Muscle of leg (tissue), 11 donors: ENCODE measurements around the gene UNC13A. TPM values are rescaled to one million over a fixed set of nuclear protein-coding genes. Genes with fewer than 3 reads are reported as not detected.

Experiments
- DNase-seq: peaks from one replicate; pipeline ENCODE4 v3.0.0; 2013
- H3K27ac ChIP-seq: one replicate; pipeline ENCODE4 v1.5.1; 2013; ENCODE audit warnings: mild to moderate bottlenecking, low read length, control low read depth
- H3K27me3 ChIP-seq: one replicate; pipeline ENCODE4 v1.6.1; 2013; ENCODE audit warnings: low read length; ENCODE audit not compliant: control insufficient read depth, insufficient read depth
- H3K36me3 ChIP-seq: one replicate; pipeline ENCODE4 v1.6.1; 2013; ENCODE audit warnings: low read length; ENCODE audit not compliant: control insufficient read depth, insufficient read depth
- H3K4me1 ChIP-seq: one replicate; pipeline ENCODE4 v1.6.1; 2013; ENCODE audit warnings: low read length; ENCODE audit not compliant: control insufficient read depth, insufficient read depth
- H3K4me3 ChIP-seq: one replicate; pipeline ENCODE4 v1.5.1; 2013; ENCODE audit warnings: low read length, control low read depth
- H3K9me3 ChIP-seq: replicated peaks from 2 replicates; pipeline ENCODE4 v1.6.1; 2013; ENCODE audit warnings: low read depth, low read length; ENCODE audit not compliant: control insufficient read depth
- WGBS: methylation state at CpG from one replicate; pipeline ENCODE4 v1.1.5; 2013; ENCODE audit warnings: missing lambda C conversion rate; ENCODE audit not compliant: insufficient coverage; 5-methylcytosine and 5-hydroxymethylcytosine counted together
- polyA plus RNA-seq, 8 donors: library from polyadenylated mRNA; unstranded; fragments of 120-200 nt; gene quantifications; one replicate each; pipeline versions ENCODE4 v1.2.1 to v1.2.3, GENCODE V29; 2013; ENCODE audit warnings: inconsistent platforms in 1 of 8, low replicate concordance in 1 of 8; ENCODE audit not compliant: insufficient read length in 8 of 8, insufficient read depth in 1 of 8
- total RNA-seq: library from RNA; stranded (reverse); fragments of 120-200 nt; gene quantifications from one replicate; pipeline ENCODE4 v1.2.4, GENCODE V29; 2013

Gene UNC13A
- total and polyA plus RNA-seq, 9 donors = 0.05 to 0.27 (median 0.09) TPM

- WGBS = 100% methylated on average over 1 of the region's 4 CpGs
- H3K36me3 ChIP-seq = no peaks in the 10 kb centered on the region
Observed at GRCh38 chr19:17684256-17684655, 3.9 kb downstream of the UNC13A start.

GRCh38 chr19:17683078-17683477, 5.1 kb downstream of the UNC13A start:
- Histone ChIP-seq H3K36me3 (no peaks in the 10 kb centered on the region), H3K4me1 (peaks cover 13% of the 10 kb centered on the region), H3K27ac (no peak overlapping the region), H3K27me3 (peaks cover 55% of the 10 kb centered on the region), H3K4me3 (no peak overlapping the region), H3K9me3 (no peaks in the 10 kb centered on the region)
- DNase-seq = no peak
- 71% methylated on average over 1 of the region's 4 CpGs for WGBS

More at GRCh38 chr19:17684256-17684655, 3.9 kb downstream of the UNC13A start:
- Histone ChIP-seq H3K9me3 (no peaks in the 10 kb centered on the region), H3K27ac (no peak overlapping the region), H3K4me3 (no peak overlapping the region), H3K4me1 (peaks cover 16% of the 10 kb centered on the region), H3K27me3 (peaks cover 60% of the 10 kb centered on the region)
- DNase-seq = no peak

- WGBS = 71% methylated on average over 5 of the region's 5 CpGs
- DNase-seq = no peak
- Histone ChIP-seq H3K9me3 (no peaks in the 10 kb centered on the region), H3K36me3 (no peaks in the 10 kb centered on the region), H3K4me1 (peaks cover 6% of the 10 kb centered on the region), H3K27me3 (peaks cover 47% of the 10 kb centered on the region), H3K27ac (no peak overlapping the region), H3K4me3 (no peak overlapping the region)
Observed at GRCh38 chr19:17682273-17682672, 5.9 kb downstream of the UNC13A start.

GRCh38 chr19:17681505-17682125, 6.5 kb downstream of the UNC13A start:
- no peaks in the 10 kb centered on the region for H3K9me3 ChIP-seq
- no peaks in the 10 kb centered on the region for H3K36me3 ChIP-seq
- H3K4me1 ChIP-seq = peaks cover 4% of the 10 kb centered on the region
- H3K27me3 ChIP-seq = peaks cover 41% of the 10 kb centered on the region
- 22% methylated on average over 11 of the region's 25 CpGs for WGBS
- DNase-seq = peak; percentile 41
- no peak overlapping the region for H3K27ac ChIP-seq
- no peak overlapping the region for H3K4me3 ChIP-seq

GRCh38 chr19:17680230-17680722, 7.9 kb downstream of the UNC13A start:
- H3K4me1 ChIP-seq = peaks cover 4% of the 10 kb centered on the region
- DNase-seq = peak; percentile 57
- no peaks in the 10 kb centered on the region for H3K36me3 ChIP-seq
- no peak overlapping the region for H3K4me3 ChIP-seq
- H3K9me3 ChIP-seq = no peaks in the 10 kb centered on the region
- peaks cover 27% of the 10 kb centered on the region for H3K27me3 ChIP-seq
- WGBS = 1% methylated on average over 30 of the region's 38 CpGs
- H3K27ac ChIP-seq = no peak overlapping the region

GRCh38 chr19:17679526-17680229, 8.5 kb downstream of the UNC13A start:
- 5% methylated on average over 12 of the region's 14 CpGs for WGBS
- peaks cover 4% of the 10 kb centered on the region for H3K4me1 ChIP-seq
- no peaks in the 10 kb centered on the region for H3K9me3 ChIP-seq
- H3K36me3 ChIP-seq = no peaks in the 10 kb centered on the region
- no peak overlapping the region for H3K4me3 ChIP-seq
- no peak for DNase-seq
- no peak overlapping the region for H3K27ac ChIP-seq
- H3K27me3 ChIP-seq = peaks cover 26% of the 10 kb centered on the region

GRCh38 chr19:17678836-17679235, 9.3 kb downstream of the UNC13A start:
- DNase-seq = no peak
- no peaks in the 10 kb centered on the region for H3K36me3 ChIP-seq
- no peak overlapping the region for H3K4me3 ChIP-seq
- 76% methylated on average over 1 of the region's 4 CpGs for WGBS
- peaks cover 26% of the 10 kb centered on the region for H3K27me3 ChIP-seq
- H3K27ac ChIP-seq = no peak overlapping the region
- no peaks in the 10 kb centered on the region for H3K9me3 ChIP-seq
- peaks cover 4% of the 10 kb centered on the region for H3K4me1 ChIP-seq

GRCh38 chr19:17677002-17677401, 11.2 kb downstream of the UNC13A start:
- Histone ChIP-seq H3K4me1 (peaks cover 4% of the 10 kb centered on the region), H3K27ac (no peak overlapping the region), H3K4me3 (no peak overlapping the region), H3K27me3 (peaks cover 24% of the 10 kb centered on the region), H3K9me3 (no peaks in the 10 kb centered on the region), H3K36me3 (no peaks in the 10 kb centered on the region)
- no peak for DNase-seq
- WGBS = 56% methylated on average over 2 of the region's 2 CpGs

- WGBS = no CpG with 5 or more reads among the region's 2 CpGs
- DNase-seq = no peak
- Histone ChIP-seq H3K9me3 (no peaks in the 10 kb centered on the region), H3K4me3 (no peak overlapping the region), H3K27me3 (peaks cover 24% of the 10 kb centered on the region), H3K4me1 (peaks cover 4% of the 10 kb centered on the region), H3K36me3 (no peaks in the 10 kb centered on the region), H3K27ac (no peak overlapping the region)
Observed at GRCh38 chr19:17676295-17676694, 11.9 kb downstream of the UNC13A start.

GRCh38 chr19:17673937-17674799, 14.0 kb downstream of the UNC13A start:
- no peaks in the 10 kb centered on the region for H3K4me1 ChIP-seq
- DNase-seq = no peak
- H3K27me3 ChIP-seq = peaks cover 4% of the 10 kb centered on the region
- no peaks in the 10 kb centered on the region for H3K9me3 ChIP-seq
- WGBS = 78% methylated on average over 12 of the region's 19 CpGs
- H3K36me3 ChIP-seq = no peaks in the 10 kb centered on the region
- no peak overlapping the region for H3K27ac ChIP-seq
- H3K4me3 ChIP-seq = no peak overlapping the region
